Spleen (tissue), 7 donors: ENCODE data around the gene FAM184A.

Source experiments
- CTCF ChIP-seq, 11 experiments: fragments of 200-600 bp in 7 of 11; fragments of 450-650 bp in 4 of 11; sonication (generic) in 4 of 11; IDR thresholded peaks in 8 of 11; conservative IDR thresholded peaks in 3 of 11; 1 replicate in 7 of 11; 2 replicates in 4 of 11; pipeline versions ENCODE4 v1.4.0 to v1.8.0; 2016 to 2021; ENCODE audit warnings: antibody characterized with exemption in 11 of 11, inconsistent platforms in 4 of 11, mild to moderate bottlenecking in 1 of 11
- POLR2A ChIP-seq, 3 donors: fragments of 450-650 bp; IDR thresholded peaks; one replicate each; pipeline ENCODE4 v1.5.1; 2017; ENCODE audit warnings: antibody characterized with exemption in 3 of 3, mild to moderate bottlenecking in 1 of 3
- POLR2AphosphoS5 ChIP-seq, 3 donors: sonication (generic); formaldehyde crosslinking; IDR thresholded peaks; one replicate each; pipeline ENCODE4 v1.5.1; 2017; ENCODE audit warnings: antibody characterized with exemption in 3 of 3
- donor health status: DM: no; HTN: no; CAD: no; lungs with moderate emphysema.
- donor health status: DM: no; HTN: no; CAD: no.
- donor health status: DM: no; HTN: no; CAD: no.

- TF ChIP-seq POLR2AphosphoS5 (IDR thresholded peaks at IDR 0.05) (no peak), POLR2A (IDR thresholded peaks at IDR 0.05) (no peak), CTCF (IDR thresholded peaks at IDR 0.05 in 8 of 11, conservative IDR thresholded peaks at IDR 0.05 in 3 of 11) (no peak)
Measured at GRCh38 chr6:118913161-118913560, 165.3 kb downstream of the FAM184A start.
